GM18508 (cell line): ENCODE measurements around the gene AP1M1.
A peak's percentile ranks its signal among the peaks of the same experiment; 100 is the strongest.
"Not testable (repeated sequence)": the region's sequence is repeated elsewhere in the genome, so short reads cannot be mapped to it uniquely, and the experiment has no call there.

Experiments used
- ATAC-seq: cut with Tn5 transposase; IDR thresholded peaks from one replicate; pipeline ENCODE4 v1.9.1; 2021; ENCODE audit warnings: moderate number of reproducible peaks; ENCODE audit not compliant: insufficient read depth, unreplicated experiment

AP1M1 gene

GRCh38 chr19:16197622-16198369, at the start of gene AP1M1:
Gene AP1M1 (plus strand): TSS chr19:16197911. CDS start chr19:16198027, 116 bp downstream.
- peak; percentile 46 for ATAC-seq

- ATAC-seq, result no peak
Measured at GRCh38 chr19:16148443-16149229, 49.1 kb upstream of the AP1M1 start.

- no peak for ATAC-seq
Measured at GRCh38 chr19:16153582-16154336, 44.0 kb upstream of the AP1M1 start.

GRCh38 chr19:16154557-16154956, 43.2 kb upstream of the AP1M1 start:
- no peak for ATAC-seq

GRCh38 chr19:16155128-16155527, 42.6 kb upstream of the AP1M1 start:
- no peak for ATAC-seq

- ATAC-seq, result no peak
Measured at GRCh38 chr19:16156904-16157303, 40.8 kb upstream of the AP1M1 start.

DNA sequence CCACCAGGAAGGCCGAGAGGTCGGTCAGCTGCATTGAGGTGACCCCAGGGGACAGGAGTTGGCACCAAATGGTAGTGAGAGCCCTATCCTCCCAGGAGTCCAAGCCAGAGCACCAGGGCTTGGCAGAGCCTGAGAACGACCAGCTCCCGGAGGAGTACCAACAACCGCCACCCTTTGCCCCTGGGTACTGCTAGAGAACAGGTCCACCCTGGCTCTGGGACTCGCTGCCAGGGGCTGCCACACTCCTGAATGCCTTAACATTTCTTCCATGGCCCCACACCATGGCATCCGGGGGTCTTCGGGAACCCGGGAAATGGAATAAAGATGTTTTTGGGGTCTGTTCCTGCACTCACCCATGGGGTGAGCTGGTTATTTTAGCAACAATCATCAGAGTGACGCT, 40.1 kb upstream of the AP1M1 start:
- ATAC-seq, result no peak

DNA sequence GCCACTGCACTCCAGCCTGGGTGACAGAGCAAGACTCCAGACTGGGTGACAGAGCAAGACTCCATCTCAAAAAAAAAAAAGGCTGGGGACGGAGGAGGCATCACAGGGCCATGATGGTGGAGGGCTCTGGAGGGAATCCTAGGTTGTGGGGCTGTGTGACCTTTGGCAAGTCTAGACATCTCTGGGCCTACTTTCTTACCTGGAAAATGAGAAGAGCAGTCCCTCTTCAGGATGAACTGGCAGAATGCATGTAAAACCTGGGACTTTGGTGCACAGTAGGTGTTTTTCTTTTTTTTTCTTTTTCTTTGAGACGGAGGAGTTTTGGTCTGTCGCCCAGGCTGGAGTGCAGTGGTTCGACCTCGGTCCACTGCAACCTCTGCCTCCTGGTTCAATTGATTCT, 38.1 kb upstream of the AP1M1 start:
- no peak for ATAC-seq

DNA sequence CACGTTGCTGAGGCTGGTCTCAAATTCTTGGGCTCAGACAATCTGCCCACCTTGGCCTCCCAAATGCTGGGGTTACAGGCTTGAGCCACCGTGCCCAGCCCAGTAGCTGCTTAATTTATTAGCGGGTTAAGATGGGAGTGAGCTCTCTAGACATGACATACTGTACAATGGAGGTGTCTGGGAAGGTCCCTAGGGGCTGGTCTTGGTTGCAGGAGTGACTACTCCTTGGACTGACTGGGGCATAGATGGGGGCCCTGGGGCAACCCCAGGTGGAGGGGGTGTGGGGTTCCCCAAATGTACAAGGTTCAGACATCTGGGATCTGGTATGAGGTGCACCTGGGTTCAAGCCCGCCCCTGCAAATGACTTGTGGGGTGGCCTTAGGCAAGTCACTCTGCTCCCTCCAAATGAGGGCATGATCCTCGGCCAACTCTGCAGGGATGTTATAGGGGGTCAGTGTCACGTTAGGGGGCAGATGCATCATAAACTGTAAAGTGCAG, 37.2 kb upstream of the AP1M1 start:
- ATAC-seq, result no peak

DNA sequence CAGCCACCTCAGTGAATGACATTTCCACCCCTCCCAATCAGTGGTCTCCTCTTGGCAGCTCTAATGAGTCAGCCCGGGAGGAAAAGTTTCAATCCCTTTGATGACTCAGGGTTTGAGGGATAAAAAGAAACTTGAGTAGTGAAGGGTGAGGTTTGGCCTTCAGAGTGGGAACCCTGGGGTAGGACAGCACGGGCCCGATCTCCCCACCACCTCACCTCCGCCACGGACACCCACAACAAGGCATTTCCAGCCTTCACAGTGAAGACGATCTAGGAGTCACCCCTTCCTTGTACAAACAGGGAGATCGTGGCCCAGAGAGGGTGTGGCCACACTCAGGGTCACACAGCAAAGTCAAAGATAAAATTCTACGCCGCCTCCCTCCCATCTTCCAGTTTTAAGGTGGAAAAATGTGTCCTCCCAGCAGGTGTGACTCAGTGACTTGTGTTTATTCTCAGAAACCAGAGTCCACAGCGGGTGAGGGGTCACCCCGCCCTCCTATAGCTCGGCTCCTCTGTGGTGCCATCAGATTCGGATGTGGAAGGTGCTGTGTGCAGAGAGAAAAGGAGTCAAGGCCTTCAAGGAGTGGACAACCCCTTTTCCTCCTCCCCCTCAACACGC, 36.7 kb upstream of the AP1M1 start:
- no peak for ATAC-seq

DNA sequence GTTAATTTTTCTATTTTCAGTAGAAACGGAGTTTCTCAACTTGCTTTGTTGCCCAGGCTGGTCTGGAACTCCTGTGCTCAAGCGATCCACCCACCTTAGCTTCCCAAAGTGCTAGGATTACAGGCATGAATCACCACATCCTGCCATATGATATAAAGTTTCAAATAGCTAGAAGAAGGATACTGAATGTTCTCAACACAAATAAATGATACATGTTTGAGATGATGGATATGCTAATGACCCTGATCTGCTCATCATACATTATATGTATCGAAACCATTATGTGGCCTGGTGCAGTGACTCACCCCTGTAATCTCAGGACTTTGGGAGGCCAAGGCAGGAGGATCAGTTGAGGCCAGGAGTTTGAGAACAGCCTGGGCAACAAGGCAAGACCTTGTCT, 35.9 kb upstream of the AP1M1 start:
- ATAC-seq, result no peak

DNA sequence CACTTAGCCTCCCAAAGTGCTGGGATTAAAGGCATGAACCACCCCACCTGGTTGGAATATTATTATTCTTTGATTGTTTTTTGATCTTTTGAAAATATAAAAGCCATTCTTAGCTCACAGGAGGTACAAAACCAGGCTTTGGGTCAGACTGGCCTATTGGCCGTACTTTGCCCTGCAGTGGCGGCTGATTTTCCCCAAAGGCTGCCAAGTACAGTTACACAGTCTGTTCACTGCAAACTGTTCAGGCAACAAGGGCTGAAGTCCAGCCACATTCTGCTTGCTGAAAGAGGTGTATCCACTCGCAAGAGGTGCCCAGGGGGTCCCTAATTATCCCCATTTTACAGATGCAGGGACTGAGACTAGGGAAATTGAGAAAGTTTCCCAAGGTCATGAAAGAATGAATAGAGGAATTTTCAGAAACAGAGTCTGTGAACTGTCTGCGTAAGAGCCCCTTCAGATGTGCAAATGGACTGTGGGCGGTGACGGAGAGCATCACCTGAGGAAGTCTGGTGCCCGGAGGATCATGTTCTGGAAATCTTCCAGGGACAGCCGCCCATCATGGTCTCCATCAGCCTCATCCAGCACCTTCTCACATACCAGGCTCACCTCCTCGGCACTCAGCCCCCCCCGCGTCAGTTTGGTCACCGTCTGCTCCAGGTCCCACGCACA, 33.4 kb upstream of the AP1M1 start:
- ATAC-seq, result no peak

DNA sequence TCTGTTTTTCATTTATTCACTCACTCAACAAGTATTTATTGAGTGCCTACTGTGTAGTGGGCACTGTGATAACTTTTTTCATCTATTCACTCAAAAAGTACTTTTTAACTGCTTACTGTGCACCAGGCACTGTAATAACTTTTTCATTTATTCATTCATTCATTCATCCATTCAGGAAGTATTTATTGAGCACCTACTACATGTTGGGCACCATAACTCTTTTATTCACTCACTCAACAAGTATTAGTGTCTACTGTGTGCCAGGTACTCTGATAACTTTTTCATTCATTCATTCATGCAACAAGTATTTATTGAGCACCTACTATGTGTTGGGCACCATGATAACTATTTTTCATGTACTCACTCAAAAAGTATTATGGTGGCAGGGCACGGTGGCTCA, 31.3 kb upstream of the AP1M1 start:
- ATAC-seq, result no peak

DNA sequence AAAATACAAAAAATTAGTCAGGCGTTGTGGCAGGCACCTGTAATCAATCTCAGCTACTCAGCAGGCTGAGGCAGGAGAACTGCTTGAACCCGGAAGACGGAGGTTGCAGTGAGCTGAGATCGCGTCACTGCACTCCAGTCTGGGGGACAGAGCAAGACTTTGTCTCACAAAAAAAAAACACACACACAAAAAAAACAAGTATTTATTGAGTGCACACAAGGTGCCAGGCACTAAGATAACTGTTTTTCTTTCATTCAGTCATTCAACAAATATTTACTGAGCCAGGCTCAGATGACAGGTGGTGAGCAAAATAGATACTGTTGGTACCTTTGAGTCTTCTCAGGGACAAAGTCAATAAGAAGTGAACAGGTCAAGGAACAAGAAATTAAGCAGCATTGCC, 30.7 kb upstream of the AP1M1 start:
- no peak for ATAC-seq

- no peak for ATAC-seq
Measured at GRCh38 chr19:16168465-16169081, 29.1 kb upstream of the AP1M1 start.

DNA sequence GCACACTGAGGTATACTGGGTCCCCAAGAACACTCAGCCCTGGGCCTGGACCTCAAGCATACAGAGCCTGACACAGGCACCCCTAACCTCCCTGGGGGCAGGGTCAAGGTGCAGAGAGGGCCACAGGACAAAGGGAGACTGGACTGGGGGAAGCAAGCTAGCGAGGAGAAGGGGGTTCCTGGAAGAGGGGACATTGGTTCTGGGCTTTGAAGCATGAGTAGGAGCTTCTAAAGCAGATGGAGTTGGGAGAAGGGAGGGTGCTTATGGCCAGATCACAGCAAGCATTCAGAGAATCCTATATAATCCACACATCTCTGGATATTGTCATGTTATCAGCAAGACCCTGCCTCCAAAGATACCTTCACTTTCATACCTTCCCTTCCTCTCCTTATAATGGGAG, 27.6 kb upstream of the AP1M1 start:
- no peak for ATAC-seq

DNA sequence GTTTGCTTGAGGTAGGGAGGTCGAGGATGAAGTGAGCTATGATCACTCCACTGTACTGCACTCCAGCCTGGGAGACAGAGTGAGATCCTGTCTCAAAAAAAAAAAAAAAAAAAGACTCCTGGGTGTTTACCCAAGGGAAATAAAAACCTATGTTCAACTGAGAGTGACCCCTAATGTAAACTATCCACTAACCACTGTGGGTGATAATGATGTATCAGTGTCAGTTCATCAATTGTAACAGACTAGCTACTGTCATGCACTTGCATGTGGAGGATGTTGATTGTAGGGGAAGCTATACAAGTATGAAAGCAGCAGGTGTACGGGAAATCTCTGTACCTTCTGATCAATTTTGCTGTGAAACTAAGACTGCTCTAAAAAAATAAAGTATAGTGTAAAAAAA, 21.8 kb upstream of the AP1M1 start:
- no peak for ATAC-seq

DNA sequence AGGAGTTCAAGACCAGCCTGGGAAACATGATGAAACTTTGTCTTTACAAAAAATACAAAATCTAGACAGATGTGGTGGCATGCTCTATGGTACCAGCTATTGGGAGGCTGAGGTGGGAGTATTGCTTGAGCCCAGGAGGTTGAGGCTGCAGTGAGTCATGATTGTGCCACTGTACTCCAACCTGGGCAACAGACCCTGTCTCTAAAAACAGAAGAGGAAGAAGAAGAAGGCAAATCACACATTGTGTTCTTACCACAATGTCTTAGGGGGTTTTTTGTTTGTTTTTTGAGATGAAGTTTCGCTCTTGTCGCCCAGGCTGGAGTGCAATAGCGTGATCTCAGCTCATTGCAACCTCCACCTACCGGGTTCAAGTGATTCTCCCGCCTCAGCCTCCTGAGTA, 18.8 kb upstream of the AP1M1 start:
- ATAC-seq, result not testable (repeated sequence)

DNA sequence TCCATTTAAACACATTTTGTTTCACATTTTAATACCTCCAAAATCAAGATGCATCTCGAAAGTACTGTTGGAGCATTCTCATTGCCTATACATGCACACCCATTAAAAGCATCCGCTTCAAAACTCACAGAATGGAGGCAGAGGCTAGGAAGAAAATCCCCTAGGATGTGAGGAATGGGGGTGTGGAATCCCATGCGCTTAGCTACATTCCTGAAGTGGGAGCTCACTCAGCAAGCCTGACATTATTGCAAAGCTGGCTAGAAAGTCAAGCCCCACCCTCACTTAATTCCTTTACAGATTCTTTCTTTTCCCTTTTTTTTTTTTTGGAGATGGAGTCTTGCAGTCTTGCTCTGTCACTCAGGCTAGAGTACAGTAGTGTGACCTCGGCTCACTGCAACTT, 17.1 kb upstream of the AP1M1 start:
- no peak for ATAC-seq
